NCI-H446 treated with DMSO at 0.1 percent for 48 hours (cell line): ENCODE measurements around the gene CA9.

Experiments used
- DNase-seq: peaks from one replicate; lab custom pipeline; 2025; lab: John Stamatoyannopoulos, UW

CA9 gene

GRCh38 chr9:35651956-35652828 is 21.5 kb upstream of the CA9 start:
- no peak for DNase-seq

GRCh38 chr9:35652829-35653209 is 20.9 kb upstream of the CA9 start:
- no peak for DNase-seq

DNA sequence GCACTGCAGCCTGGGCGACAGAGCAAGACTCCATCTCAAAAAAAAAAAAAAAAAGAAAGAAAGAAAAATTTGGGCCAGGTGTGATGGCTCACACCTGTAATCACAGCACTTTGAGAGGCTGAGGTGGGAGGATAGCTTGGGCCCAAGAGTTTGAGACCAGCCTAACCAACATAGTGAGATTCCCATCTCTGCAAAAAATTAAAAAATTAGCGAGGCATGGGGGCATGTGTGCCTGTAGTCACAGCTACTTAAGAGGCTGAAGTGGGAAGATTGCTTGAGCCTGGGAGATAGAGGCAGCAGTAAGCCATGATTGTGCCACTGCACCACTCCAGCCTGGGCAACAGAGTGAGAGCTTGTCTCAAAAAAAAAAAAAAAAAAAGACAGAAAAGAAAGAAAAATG is 20.1 kb upstream of the CA9 start:
- no peak for DNase-seq

- DNase-seq = no peak
Measured at GRCh38 chr9:35656348-35656747, 17.4 kb upstream of the CA9 start.

- DNase-seq = no peak
Measured at GRCh38 chr9:35656831-35657545, 16.7 kb upstream of the CA9 start.

DNA sequence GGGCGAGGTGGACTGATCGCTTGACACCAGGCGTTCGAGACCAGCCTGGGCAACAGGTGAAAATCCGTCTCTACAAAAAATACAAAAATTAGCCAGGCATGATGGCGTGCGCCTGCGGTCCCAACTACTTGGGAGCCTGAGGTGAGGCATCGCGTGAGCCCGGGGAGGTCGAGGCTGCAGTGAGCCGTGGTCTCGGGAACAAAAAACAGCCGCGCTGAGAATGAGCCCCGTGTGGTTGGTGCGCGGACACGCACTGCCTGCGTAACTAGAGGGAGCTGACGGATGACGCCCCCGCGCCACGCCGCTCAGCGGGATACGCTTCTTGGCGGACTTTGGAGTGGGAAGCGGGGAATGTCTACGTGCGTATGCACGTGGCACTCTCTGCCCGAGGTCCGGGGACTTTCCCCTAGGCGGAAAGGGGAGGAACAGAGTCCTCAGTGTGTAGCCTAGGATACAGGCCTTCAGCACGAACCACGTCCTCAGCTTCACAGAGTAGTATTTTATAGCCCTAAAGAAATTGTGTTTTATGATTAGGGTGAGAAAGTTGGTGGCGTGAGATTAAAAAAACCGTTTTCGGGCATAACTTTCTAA is 16.1 kb upstream of the CA9 start, which contains the start of gene RMRP:
RMRP (minus strand) TSS at position 474 of the 591 bp plus-strand sequence.
- peak; percentile 99 for DNase-seq

GRCh38 chr9:35658137-35658967 is 15.4 kb upstream of the CA9 start, which contains the start of gene CCDC107:
CCDC107 (plus strand) TSS chr9:35658292; CDS start chr9:35658380, 88 bp downstream.
- peak; percentile 89 for DNase-seq

- DNase-seq = no peak
Measured at GRCh38 chr9:35658968-35659220, 14.8 kb upstream of the CA9 start.

DNA sequence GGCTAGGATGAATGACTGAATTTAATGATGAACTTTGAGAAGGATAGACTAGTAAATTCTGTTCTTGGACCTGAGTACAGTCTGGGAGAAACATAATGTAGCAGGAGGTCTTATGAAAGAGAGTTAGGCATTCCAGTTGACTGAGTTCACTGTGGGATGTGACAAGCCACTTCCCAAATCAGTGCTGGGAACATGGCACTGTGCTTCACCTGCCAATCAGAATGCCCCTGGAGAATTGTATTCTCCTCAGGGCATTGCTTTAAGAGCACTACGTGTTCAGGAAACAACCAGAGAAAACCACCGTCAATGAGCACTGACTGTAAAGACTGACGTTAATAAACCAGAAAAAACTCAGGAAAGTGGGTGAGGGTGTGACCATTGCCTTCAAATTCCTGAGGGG is 14.4 kb upstream of the CA9 start:
- no peak for DNase-seq

- DNase-seq = no peak
Measured at GRCh38 chr9:35660966-35661415, 12.7 kb upstream of the CA9 start.

DNA sequence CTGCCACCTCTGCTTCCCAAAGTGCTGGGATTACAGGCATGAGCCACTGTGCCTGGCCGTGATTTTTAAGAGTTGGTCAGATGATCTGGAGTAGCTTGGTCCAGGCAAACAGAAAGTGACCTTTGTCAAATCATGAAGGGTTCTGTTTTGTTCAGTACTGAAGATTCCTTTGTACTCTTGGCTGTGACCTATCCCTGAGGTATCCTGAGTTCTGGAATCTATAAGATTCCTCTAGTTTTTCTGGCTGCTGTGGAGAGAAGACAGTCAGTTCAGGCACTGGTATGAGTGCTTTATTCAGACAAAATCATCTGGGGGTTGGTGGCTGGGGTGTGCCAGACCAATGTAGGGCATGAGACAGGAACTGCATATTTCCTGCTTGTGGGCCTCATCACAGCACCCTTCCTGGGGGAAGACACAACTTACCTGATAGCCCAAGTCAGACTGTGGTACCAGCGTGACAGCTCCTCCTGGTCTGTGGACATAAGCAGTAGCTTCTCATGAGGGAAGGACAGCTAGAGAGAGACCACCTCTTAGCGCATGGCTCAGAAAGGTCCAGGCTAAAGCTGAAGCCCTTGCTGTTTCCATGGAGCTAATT is 11.9 kb upstream of the CA9 start:
- no peak for DNase-seq

DNA sequence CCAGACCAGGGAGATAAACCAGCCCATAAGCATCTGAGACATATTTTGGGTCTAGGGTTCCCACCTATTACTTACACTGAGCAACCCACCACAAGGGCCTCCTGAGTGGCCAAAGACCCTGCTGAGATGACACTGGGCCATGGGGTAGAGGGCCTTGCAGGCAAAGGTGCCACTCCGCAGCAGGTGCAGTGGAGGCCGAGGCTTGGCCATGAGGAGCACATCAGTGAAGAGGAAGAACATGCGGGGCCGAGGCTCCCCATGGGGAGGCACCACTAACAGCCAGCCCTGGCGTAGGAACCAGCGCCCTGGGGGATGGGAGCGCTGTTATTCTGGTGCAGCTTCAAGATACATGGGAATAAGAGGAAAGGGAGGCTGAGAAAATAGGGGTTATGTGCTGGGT is 11.3 kb upstream of the CA9 start:
- no peak for DNase-seq

- DNase-seq = peak; percentile 57
Measured at GRCh38 chr9:35664531-35665470, 8.9 kb upstream of the CA9 start, which contains the start of gene ARHGEF39. ARHGEF39 (minus strand) TSS chr9:35665195; CDS start chr9:35665169, 26 bp downstream.

- DNase-seq = no peak
Measured at GRCh38 chr9:35665471-35665818, 8.3 kb upstream of the CA9 start.

- DNase-seq = no peak
Measured at GRCh38 chr9:35666045-35666444, 7.7 kb upstream of the CA9 start.

DNA sequence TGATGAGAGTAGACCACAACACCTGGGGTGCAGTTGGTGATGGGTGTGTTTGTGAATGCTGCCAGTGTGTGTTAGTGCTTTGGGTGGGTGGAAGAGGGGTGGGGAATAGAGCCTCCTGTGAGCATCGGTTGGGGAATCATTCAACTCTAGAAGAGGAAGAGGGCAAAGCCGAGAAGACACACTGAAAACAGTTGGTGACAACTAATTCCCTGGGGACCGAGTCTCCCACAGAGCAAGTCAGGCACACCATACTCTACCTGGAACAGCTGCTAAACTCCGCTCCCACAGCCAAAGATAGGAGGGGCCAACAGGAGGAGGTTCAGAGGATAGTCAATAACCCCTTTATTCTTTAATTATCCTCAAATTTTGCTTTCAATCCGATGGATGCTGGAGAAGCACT is 7.2 kb upstream of the CA9 start:
- no peak for DNase-seq

GRCh38 chr9:35667939-35668338 is 5.8 kb upstream of the CA9 start:
- DNase-seq = no peak

DNA sequence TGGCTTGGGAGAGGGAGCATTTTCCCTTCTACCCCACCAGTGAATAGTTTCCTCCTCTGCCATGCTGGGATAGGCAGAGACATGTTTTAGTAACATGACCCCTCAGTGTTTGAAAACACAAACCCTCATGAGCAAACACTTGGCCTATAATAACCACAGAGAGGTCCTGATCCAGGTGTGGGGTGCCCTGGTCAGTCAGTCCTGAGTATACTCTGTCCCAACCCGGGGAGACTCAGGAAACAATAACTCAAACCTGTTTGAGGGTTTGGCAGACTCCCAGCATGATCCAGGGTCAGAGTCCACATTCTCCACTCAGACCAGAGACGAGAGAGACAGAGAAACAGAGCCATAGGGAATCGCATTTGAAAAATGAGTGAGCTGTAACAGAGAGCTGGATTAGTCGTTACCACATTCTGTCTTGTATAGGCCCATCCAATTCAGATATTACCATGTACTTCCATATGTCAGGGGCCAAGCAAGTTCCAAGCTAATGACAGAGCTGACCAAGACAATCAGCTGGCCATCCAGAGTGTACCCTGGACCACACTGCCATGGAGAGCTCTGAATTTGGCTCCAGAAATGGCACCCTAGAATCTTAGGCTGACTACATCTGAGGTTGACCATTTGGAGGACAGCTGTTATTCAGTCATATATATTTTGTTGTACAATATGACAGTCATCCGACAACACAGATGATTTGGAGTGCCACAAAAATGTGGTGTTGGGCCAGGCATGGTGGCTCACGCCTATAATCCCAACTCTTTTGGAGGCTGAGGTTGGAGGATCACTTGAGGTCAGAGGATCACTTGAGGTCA is 4.2 kb upstream of the CA9 start:
- no peak for DNase-seq

GRCh38 chr9:35674025-35674361 is 265 bp downstream of the CA9 start:
- DNase-seq = no peak

- no peak for DNase-seq
Measured at GRCh38 chr9:35675204-35675603, 1.5 kb downstream of the CA9 start.
